ENCODE data around the gene CNBD2. TPM values are rescaled to one million over a fixed set of nuclear protein-coding genes. Genes with fewer than 3 reads are reported as not detected.
"Not testable (repeated sequence)": the region's sequence is repeated elsewhere in the genome, so short reads cannot be mapped to it uniquely, and the experiment has no call there.

CNBD2 gene
- total RNA-seq, 1 donor from 2014 or later = 4.4 TPM

DNA sequence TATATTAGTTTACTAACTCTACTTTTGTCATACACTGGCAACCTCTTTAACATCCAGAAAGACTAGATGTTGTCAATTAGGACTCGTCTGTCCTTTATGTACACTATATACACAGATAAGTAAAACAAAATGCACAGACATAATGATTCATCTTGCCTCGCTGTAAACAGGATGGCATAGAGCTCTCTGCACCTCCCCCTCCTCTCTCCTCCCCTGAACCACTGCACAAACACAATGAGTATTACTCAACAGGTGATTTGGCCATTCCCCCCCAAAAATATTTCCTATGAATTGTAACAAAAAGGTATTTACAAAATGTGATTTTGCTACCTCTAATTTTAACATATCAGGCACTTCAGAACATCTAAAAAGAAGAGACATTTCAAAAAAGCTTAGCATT, 81.0 kb downstream of the CNBD2 start:
- H3K36me3 ChIP-seq; H3F3A ChIP-seq (ENCODE audit: low read depth); H3K4me1 ChIP-seq; DNase-seq (ENCODE audit: low spot score); H2AFZ ChIP-seq (replicated peaks); H3K27me3 ChIP-seq; H3K9me3 Mint-ChIP-seq; H3K27ac Mint-ChIP-seq; H3K27ac ChIP-seq; H3K9ac ChIP-seq; H3K27me3 Mint-ChIP-seq (ENCODE audit: insufficient read depth, low read depth); H3K9me3 ChIP-seq (ENCODE audit: low read depth): not testable (repeated sequence)
- H3K4me3 ChIP-seq = peak overlapping the region; percentile 71
- H4K20me1 ChIP-seq (ENCODE audit: low read depth) = peaks cover 39% of the 10 kb centered on the region
- Mint-ChIP-seq H3K4me3 (peak overlapping the region; percentile 93), H3K4me1 (peaks cover 26% of the 10 kb centered on the region), H3K36me3 (peaks cover 20% of the 10 kb centered on the region)
- peak overlapping the region; percentile 72 for H3K4me2 ChIP-seq
- H3K79me2 ChIP-seq (ENCODE audit: low read depth) = peaks cover 42% of the 10 kb centered on the region

DNA sequence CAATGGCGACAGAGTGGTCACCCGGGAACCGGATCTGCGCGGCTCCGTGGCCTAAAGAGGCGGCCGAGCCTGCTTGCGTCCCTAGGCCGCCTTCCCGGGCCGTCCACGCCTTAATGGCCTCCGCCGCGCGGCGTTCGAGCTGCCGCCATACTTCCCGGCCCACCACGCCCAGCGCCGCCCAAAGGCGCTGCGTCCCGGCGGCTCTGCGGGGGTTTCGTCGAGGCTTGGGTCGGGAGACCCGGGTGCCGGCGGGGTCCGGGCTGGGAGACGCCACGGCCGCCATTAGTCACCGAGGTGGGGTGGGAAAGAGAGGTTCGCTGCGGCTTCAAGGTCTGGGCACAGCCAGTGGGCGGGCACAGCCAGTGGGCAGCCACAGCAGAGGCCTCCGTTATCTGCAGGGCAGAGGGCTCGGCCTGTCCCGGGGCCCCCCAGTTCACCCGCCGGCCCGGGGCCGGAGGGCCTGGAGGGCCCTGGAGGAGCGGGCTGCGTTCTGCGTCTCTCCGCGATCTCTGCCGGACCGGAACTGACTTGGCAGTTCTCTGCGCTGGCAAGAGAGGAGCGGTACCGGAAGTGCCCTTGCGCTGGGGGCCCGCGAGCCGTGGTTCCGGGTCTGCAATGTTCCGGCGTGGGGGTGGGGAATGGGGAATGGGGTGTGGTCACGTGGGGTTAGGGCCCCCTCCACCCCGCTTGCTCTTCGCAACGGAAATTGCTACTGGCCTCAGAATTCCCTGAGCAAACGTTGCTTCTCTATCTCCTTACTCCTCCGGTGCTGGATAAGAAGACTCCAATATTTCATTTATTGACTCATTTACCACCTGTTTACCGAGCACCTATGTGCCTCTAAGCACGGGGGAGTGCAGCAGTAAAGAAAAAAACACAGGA, 82.3 kb downstream of the CNBD2 start:
- Histone ChIP-seq H3K4me2 (peak overlapping the region; percentile 77), H3K27me3 (no peaks in the 10 kb centered on the region), H3K36me3 (no peaks in the 10 kb centered on the region), H3K27ac (peak overlapping the region; percentile 63), H3F3A (ENCODE audit: low read depth) (no peaks in the 10 kb centered on the region), H3K4me3 (peak overlapping the region; percentile 71), H2AFZ (replicated peaks) (peak overlapping the region; percentile 65), H3K9ac (peak overlapping the region; percentile 88), H3K79me2 (ENCODE audit: low read depth) (peaks cover 42% of the 10 kb centered on the region), H3K4me1 (no peaks in the 10 kb centered on the region), H4K20me1 (ENCODE audit: low read depth) (peaks cover 34% of the 10 kb centered on the region), H3K9me3 (ENCODE audit: low read depth) (no peaks in the 10 kb centered on the region)
- H3K4me3 Mint-ChIP-seq = peak overlapping the region; percentile 93
- no peak for TF ChIP-seq EZH2phosphoT487 (IDR thresholded peaks at IDR 0.05)
- TF ChIP-seq EZH2 (IDR thresholded peaks at IDR 0.05) = no peak
- TF ChIP-seq, protein P1, sequence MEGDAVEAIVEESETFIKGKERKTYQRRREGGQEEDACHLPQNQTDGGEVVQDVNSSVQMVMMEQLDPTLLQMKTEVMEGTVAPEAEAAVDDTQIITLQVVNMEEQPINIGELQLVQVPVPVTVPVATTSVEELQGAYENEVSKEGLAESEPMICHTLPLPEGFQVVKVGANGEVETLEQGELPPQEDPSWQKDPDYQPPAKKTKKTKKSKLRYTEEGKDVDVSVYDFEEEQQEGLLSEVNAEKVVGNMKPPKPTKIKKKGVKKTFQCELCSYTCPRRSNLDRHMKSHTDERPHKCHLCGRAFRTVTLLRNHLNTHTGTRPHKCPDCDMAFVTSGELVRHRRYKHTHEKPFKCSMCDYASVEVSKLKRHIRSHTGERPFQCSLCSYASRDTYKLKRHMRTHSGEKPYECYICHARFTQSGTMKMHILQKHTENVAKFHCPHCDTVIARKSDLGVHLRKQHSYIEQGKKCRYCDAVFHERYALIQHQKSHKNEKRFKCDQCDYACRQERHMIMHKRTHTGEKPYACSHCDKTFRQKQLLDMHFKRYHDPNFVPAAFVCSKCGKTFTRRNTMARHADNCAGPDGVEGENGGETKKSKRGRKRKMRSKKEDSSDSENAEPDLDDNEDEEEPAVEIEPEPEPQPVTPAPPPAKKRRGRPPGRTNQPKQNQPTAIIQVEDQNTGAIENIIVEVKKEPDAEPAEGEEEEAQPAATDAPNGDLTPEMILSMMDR (IDR thresholded peaks at IDR 0.05) = no peak
- peaks cover 14% of the 10 kb centered on the region for H3K36me3 Mint-ChIP-seq
- H3K27me3 Mint-ChIP-seq (ENCODE audit: insufficient read depth, low read depth) = peaks cover 6% of the 10 kb centered on the region
- peak; percentile 82 for DNase-seq (ENCODE audit: low spot score)
- no peaks in the 10 kb centered on the region for H3K9me3 Mint-ChIP-seq
- peaks cover 32% of the 10 kb centered on the region for H3K4me1 Mint-ChIP-seq
- peak overlapping the region; percentile 89 for H3K27ac Mint-ChIP-seq

DNA sequence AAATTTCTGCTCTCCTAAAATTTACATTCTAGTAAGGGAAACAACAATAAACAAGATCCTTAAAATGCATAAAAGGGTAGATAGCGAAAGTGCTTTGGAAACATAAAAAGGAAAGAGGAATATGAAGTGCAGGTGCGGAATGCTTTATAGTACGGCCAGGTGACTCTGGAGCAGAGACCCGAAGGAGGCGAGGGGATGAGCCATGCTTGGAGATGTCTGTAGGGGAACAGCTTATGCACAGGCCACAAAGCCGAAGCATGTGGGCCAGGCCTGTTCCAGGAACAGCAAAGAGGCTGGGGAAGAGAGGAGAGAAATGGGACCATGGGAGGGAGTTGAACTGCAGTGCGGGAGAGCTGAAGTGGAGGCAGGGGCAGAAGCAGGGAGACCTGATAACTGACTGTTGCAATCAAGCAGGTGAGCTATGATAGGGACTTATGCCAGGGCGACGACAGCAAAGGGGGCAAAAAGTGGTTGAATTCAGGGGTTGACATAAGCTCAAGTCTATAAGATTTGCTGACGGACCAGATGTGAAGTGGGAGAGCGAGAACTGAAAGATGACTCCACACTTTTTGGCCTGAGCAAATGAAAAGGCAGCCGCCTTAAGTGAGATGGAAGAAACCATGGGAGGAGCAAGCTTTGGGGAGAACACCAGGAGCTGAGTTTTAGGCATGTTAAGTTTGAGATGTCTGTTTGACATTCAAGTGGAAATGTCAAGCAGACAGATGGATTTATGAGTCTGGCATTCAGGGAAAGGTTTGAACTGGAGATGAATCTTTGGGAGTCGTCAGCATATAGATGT, 83.1 kb downstream of the CNBD2 start:
- Histone ChIP-seq H3K27ac (no peak overlapping the region), H3F3A (ENCODE audit: low read depth) (peaks cover 2% of the 10 kb centered on the region), H2AFZ (replicated peaks) (peak overlapping the region; percentile 65), H3K4me3 (peak overlapping the region; percentile 71), H3K4me1 (no peaks in the 10 kb centered on the region), H3K9ac (no peak overlapping the region), H3K79me2 (ENCODE audit: low read depth) (peaks cover 39% of the 10 kb centered on the region), H3K27me3 (no peaks in the 10 kb centered on the region), H3K9me3 (ENCODE audit: low read depth) (no peaks in the 10 kb centered on the region), H3K36me3 (no peaks in the 10 kb centered on the region), H3K4me2 (peak overlapping the region; percentile 77), H4K20me1 (ENCODE audit: low read depth) (peaks cover 27% of the 10 kb centered on the region)
- Mint-ChIP-seq H3K9me3 (no peaks in the 10 kb centered on the region), H3K4me3 (peak overlapping the region; percentile 93), H3K27me3 (ENCODE audit: insufficient read depth, low read depth) (peaks cover 6% of the 10 kb centered on the region), H3K36me3 (peaks cover 9% of the 10 kb centered on the region), H3K27ac (peak overlapping the region; percentile 89), H3K4me1 (peaks cover 27% of the 10 kb centered on the region)
- TF ChIP-seq EZH2 (IDR thresholded peaks at IDR 0.05) (no peak), EZH2phosphoT487 (IDR thresholded peaks at IDR 0.05) (no peak)
- TF ChIP-seq, protein P1 (IDR thresholded peaks at IDR 0.05) = no peak
- no peak for DNase-seq (ENCODE audit: low spot score)
